GM12878 (cell line): ENCODE measurements around the gene MAPT. TPM values are rescaled to one million over a fixed set of nuclear protein-coding genes. Genes with fewer than 3 reads are reported as not detected.

Source experiments
- ATAC-seq: fragments of 200-7000 bp; cut with Tn5 transposase; 3 replicates; pipeline ENCODE4 v1.9.1; 2020; ENCODE audit warnings: mild to moderate bottlenecking, moderate library complexity
- BruUV-seq: library from RNA; stranded (reverse); fragments of 400-500 nt; replicated peaks from 2 replicates; lab custom pipeline; 2021; lab: Mats Ljungman, UMichigan
- CTCF ChIA-PET: fragments of 300-600 bp; sonication (Branson Sonifier 250); formaldehyde crosslinking; extraction: SDS; loops from one replicate; lab custom pipeline; 2021; ENCODE audit warnings: inconsistent platforms; lab: Yijun Ruan, JAX
- POLR2A ChIA-PET: fragments of 350-600 bp; formaldehyde crosslinking; extraction: SDS; loops from one replicate; lab custom pipeline; 2021; ENCODE audit warnings: inconsistent platforms; lab: Charles Lee
- RAD21 ChIA-PET: fragments of 300-600 bp; sonication (Branson Sonifier 250); formaldehyde crosslinking; loops from one replicate; lab custom pipeline; 2023; ENCODE audit warnings: antibody characterized with exemption; ENCODE audit not compliant: unreplicated experiment; lab: Charles Lee
- SMC1A ChIA-PET: fragments of 300-600 bp; sonication (Branson Sonifier 250); formaldehyde crosslinking; loops from one replicate; lab custom pipeline; 2023; ENCODE audit not compliant: unreplicated experiment, uncharacterized antibody; lab: Charles Lee
- DNase-seq: peaks from one replicate; pipeline ENCODE4 v3.0.0-alpha.2; 2011; ENCODE audit warnings: low read depth, low spot score
- FAIRE-seq: peaks from 3 replicates; lab custom pipeline; 2011; peaks lifted over from hg19 to GRCh38; lab: Jason Lieb, UNC
- H2AFZ ChIP-seq: 2 replicates; pipeline ENCODE4 v1.6.0; 2011; ENCODE audit warnings: low read depth, low read length, control low read depth; ENCODE audit not compliant: control insufficient read depth
- H3K27ac ChIP-seq: 2 replicates; pipeline ENCODE4 v1.5.1; 2011; ENCODE audit warnings: control low read depth; ENCODE audit not compliant: control insufficient read depth, insufficient read depth
- H3K27me3 ChIP-seq, 2 experiments: replicated peaks in 1 of 2; 2 replicates each; pipeline versions ENCODE4 v1.6.0 to v1.6.1; 2011; ENCODE audit warnings: low read length in 1 of 2; ENCODE audit not compliant: control insufficient read depth in 2 of 2, insufficient read depth in 2 of 2
- H3K36me3 ChIP-seq, 2 experiments: 2 replicates each; pipeline ENCODE4 v1.5.1; 2011; ENCODE audit warnings: low read length in 1 of 2; ENCODE audit not compliant: control insufficient read depth in 2 of 2, insufficient read depth in 2 of 2
- H3K4me1 ChIP-seq: 2 replicates; pipeline ENCODE4 v1.6.1; 2011; ENCODE audit warnings: mild to moderate bottlenecking, low read length, moderate library complexity, mixed read lengths; ENCODE audit not compliant: control insufficient read depth, insufficient read depth
- H3K4me2 ChIP-seq: 2 replicates; pipeline ENCODE4 v1.6.0; 2011; ENCODE audit warnings: control low read depth; ENCODE audit not compliant: control insufficient read depth, insufficient read depth
- H3K4me3 ChIP-seq: fragments of 200-600 bp; sonication (generic); 2 replicates; pipeline ENCODE4 v1.5.1; 2016
- H3K79me2 ChIP-seq: 2 replicates; pipeline ENCODE4 v1.6.0; 2011; ENCODE audit warnings: low read length; ENCODE audit not compliant: control insufficient read depth, insufficient read depth
- H3K9ac ChIP-seq: 2 replicates; pipeline ENCODE4 v1.8.0; 2011; ENCODE audit warnings: low read length, control low read depth, mixed read lengths; ENCODE audit not compliant: control insufficient read depth, insufficient read depth
- H3K9me3 ChIP-seq: replicated peaks from 3 replicates; pipeline ENCODE4 v1.5.1; 2011; ENCODE audit warnings: mild to moderate bottlenecking, low read length; ENCODE audit not compliant: control insufficient read depth, insufficient read depth
- H4K20me1 ChIP-seq: 2 replicates; pipeline ENCODE4 v1.6.0; 2011; ENCODE audit not compliant: control insufficient read depth, insufficient read depth
- BACH1 ChIP-seq: fragments of 450-650 bp; IDR thresholded peaks from 2 replicates; pipeline ENCODE4 v1.6.1; 2017; ENCODE audit warnings: mild to moderate bottlenecking, borderline replicate concordance
- BCL11A ChIP-seq: IDR thresholded peaks from 2 replicates; pipeline ENCODE4 v1.6.1; 2011; ENCODE audit warnings: low read depth, low read length
- BHLHE40 ChIP-seq, 2 experiments: fragments of 450-650 bp in 1 of 2; IDR thresholded peaks; 2 replicates each; pipeline ENCODE4 v1.6.1; 2011 to 2017; ENCODE audit warnings: low read depth in 2 of 2, borderline replicate concordance in 1 of 2, improper control_type of control experiment in 1 of 2, low read length in 1 of 2, mild to moderate bottlenecking in 1 of 2
- CBFB ChIP-seq: IDR thresholded peaks from 2 replicates; pipeline ENCODE4 v1.6.1; 2016; ENCODE audit warnings: antibody characterized with exemption, low read depth
- EP300 ChIP-seq, 2 experiments: fragments of 150-350 bp in 1 of 2; IDR thresholded peaks; 2 replicates each; pipeline ENCODE4 v1.6.1; 2011 to 2012; ENCODE audit warnings: low read depth in 2 of 2, low read length in 2 of 2, borderline replicate concordance in 1 of 2, improper control_type of control experiment in 1 of 2, inconsistent platforms in 1 of 2; ENCODE audit not compliant: control insufficient read depth in 1 of 2
- MYC ChIP-seq: IDR thresholded peaks from 2 replicates; pipeline ENCODE4 v1.6.1; 2011; ENCODE audit warnings: mild to moderate bottlenecking, low read length, moderate library complexity, inconsistent platforms; ENCODE audit not compliant: insufficient read depth, insufficient replicate concordance, insufficient read length, severe bottlenecking
- NBN ChIP-seq: fragments of 450-650 bp; IDR thresholded peaks from 2 replicates; pipeline ENCODE4 v1.6.1; 2016
- SMAD1 ChIP-seq: fragments of 450-650 bp; IDR thresholded peaks from 2 replicates; pipeline ENCODE4 v1.6.1; 2018; ENCODE audit warnings: mild to moderate bottlenecking, low read depth; ENCODE audit not compliant: partially characterized antibody
- SREBF2 ChIP-seq: IDR thresholded peaks from 2 replicates; pipeline ENCODE4 v1.6.1; 2012; ENCODE audit warnings: mild to moderate bottlenecking, low read length
- STAT3 ChIP-seq: IDR thresholded peaks from 2 replicates; pipeline ENCODE4 v1.6.1; 2011; ENCODE audit warnings: low read depth, low read length, improper control_type of control experiment
- SUPT20H ChIP-seq: IDR thresholded peaks from 2 replicates; pipeline ENCODE4 v1.6.1; 2011; ENCODE audit warnings: low read depth, mild to moderate bottlenecking, low read length, moderate library complexity, borderline replicate concordance; ENCODE audit not compliant: control insufficient read depth
- ZNF207 ChIP-seq: fragments of 450-650 bp; IDR thresholded peaks from 2 replicates; pipeline ENCODE4 v1.6.1; 2014; ENCODE audit warnings: antibody characterized with exemption, mild to moderate bottlenecking, borderline replicate concordance
- ZNF24 ChIP-seq: fragments of 450-650 bp; IDR thresholded peaks from 2 replicates; pipeline ENCODE4 v1.6.1; 2017; ENCODE audit warnings: antibody characterized with exemption, mild to moderate bottlenecking
- ZNF274 ChIP-seq: IDR thresholded peaks from one replicate; pipeline ENCODE4 v1.8.0; 2011; ENCODE audit not compliant: insufficient read length, insufficient read depth
- WGBS: methylation state at CpG from one replicate; pipeline ENCODE4 v1.1.6; 2016; ENCODE audit warnings: low lambda C conversion rate; ENCODE audit not compliant: insufficient replicate concordance, insufficient coverage; ENCODE audit errors: missing lambda C conversion rate; 5-methylcytosine and 5-hydroxymethylcytosine counted together
- in situ Hi-C: fragments of 300-500 bp; cut with MboI; formaldehyde crosslinking; loops from 9 replicates; pipeline ENCODE4 v1.14.3; 2018; ENCODE audit warnings: mixed read lengths
- intact Hi-C: fragments of 100-400 bp; cut with micrococcal nuclease; formaldehyde crosslinking; loops from one replicate; pipeline ENCODE4 v1.14.2; 2022; ENCODE audit not compliant: unreplicated experiment
- polyA plus RNA-seq, 11 experiments: library from polyadenylated mRNA; depleted of rRNA in 4 of 11; unstranded in 6 of 11; stranded (reverse) in 5 of 11; fragments of >200 nt; fragmentation: Nextera tagmentation in 4 of 11; fragmentation: Illumina TruSeq in 1 of 11; extraction: Ambion mirVana in 4 of 11; extraction: Trizol in 1 of 11; gene quantifications; 1 replicate in 1 of 11; 2 replicates in 10 of 11; pipeline versions ENCODE4 v1.2.1 to v1.2.3, GENCODE V29; 2011 to 2016; ENCODE audit warnings: inconsistent platforms in 2 of 11, missing spikeins in 2 of 11, low read depth in 1 of 11
- total RNA-seq, 4 experiments: library from RNA; depleted of rRNA in 3 of 4; stranded (reverse); fragments of >200 nt in 3 of 4; fragmentation: Illumina TruSeq in 1 of 4; extraction: Trizol in 1 of 4; gene quantifications; 2 replicates each; pipeline versions ENCODE4 v1.2.1 to v1.2.3, GENCODE V29; 2013 to 2021
- TF ChIP-seq, protein P1 (sequence below): fragments of 450-650 bp; formaldehyde crosslinking; IDR thresholded peaks from 2 replicates; pipeline ENCODE4 v1.5.0; 2022; ENCODE audit warnings: mild to moderate bottlenecking, missing genetic modification characterization

Gene MAPT
- total and polyA plus RNA-seq, 10 of the 15 experiments (the other 5 are each of a cell fraction or from before 2014, with no cell fraction given): under 0.01 to 0.05 (median 0.03) TPM; not detected in 7

DNA sequence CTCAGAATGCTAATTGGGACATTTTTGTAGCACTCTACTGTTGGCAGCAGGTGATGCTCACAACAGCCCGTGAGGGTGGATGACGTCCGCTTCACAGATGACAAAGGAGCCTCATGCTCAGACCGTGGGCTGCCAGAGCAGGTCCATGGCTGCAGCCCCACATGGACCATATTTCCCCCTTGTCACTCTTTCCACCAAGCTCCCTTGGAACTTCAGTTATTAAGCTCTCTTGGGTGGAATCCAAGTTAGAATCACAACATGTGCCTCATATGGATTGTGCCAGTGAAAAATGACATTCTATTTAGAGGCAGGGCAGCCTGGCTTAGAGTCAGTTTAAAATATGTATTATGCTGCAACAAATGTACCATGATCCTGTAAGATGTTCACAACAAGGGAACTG, 71.5 kb downstream of the MAPT start:
- no peaks in the 10 kb centered on the region for H4K20me1 ChIP-seq
- in situ Hi-C loops (no loop called here), intact Hi-C loops (no loop called here)
- ChIA-PET RAD21 (no interaction called here), SMC1A (no interaction called here), POLR2A (no interaction called here), CTCF (no interaction called here)
- no peaks in the 10 kb centered on the region for H3K4me1 ChIP-seq
- H3K9me3 ChIP-seq: no peaks in the 10 kb centered on the region
- no peak overlapping the region for H2AFZ ChIP-seq
- no peak overlapping the region for H3K27ac ChIP-seq
- no peak for ATAC-seq
- no peak overlapping the region for H3K4me3 ChIP-seq
- DNase-seq: no peak
- FAIRE-seq: no peak
- H3K79me2 ChIP-seq: no peaks in the 10 kb centered on the region
- WGBS: 19% methylated on average over 4 of the region's 4 CpGs
- H3K4me2 ChIP-seq: no peak overlapping the region
- no peak overlapping the region for H3K9ac ChIP-seq
- BruUV-seq: no TSS peak
- H3K36me3 ChIP-seq: no peaks in the 10 kb centered on the region
- no peaks in the 10 kb centered on the region; a peak in 2 of 4 replicates for H3K27me3 ChIP-seq
- TF ChIP-seq EP300 (IDR thresholded peaks at IDR 0.05; ENCODE audit: borderline replicate concordance in 1 of 2, control insufficient read depth in 1 of 2, low read depth in 2 of 2, low read length in 2 of 2): no peak
- no peak for TF ChIP-seq MYC
- TF ChIP-seq ZNF24: no peak
- TF ChIP-seq ZNF274: no peak

- DNase-seq (no peak), ATAC-seq (no peak), FAIRE-seq (no peak)
- ChIA-PET CTCF (interaction anchor here (1.1 to 1.4 kb wide), 2 partner anchors 10 to 17 kb away, joined by 3 read pairs; no protein-coding TSS in a partner anchor), POLR2A (no interaction called here), RAD21 (no interaction called here), SMC1A (no interaction called here)
- no peaks in the 10 kb centered on the region for H3K79me2 ChIP-seq
- H4K20me1 ChIP-seq: no peaks in the 10 kb centered on the region
- in situ Hi-C loops: no loop called here
- H3K4me3 ChIP-seq: no peak overlapping the region
- no TSS peak for BruUV-seq
- no peaks in the 10 kb centered on the region for H3K36me3 ChIP-seq
- no peak overlapping the region for H3K4me2 ChIP-seq
- H2AFZ ChIP-seq: no peak overlapping the region
- H3K9me3 ChIP-seq: no peaks in the 10 kb centered on the region
- H3K27ac ChIP-seq: no peak overlapping the region
- H3K9ac ChIP-seq: no peak overlapping the region
- no peaks in the 10 kb centered on the region for H3K4me1 ChIP-seq
- WGBS: 0% methylated on average over 2 of the region's 2 CpGs
- intact Hi-C loops: no loop called here
- H3K27me3 ChIP-seq: no peaks in the 10 kb centered on the region; a peak in 2 of 4 replicates
- TF ChIP-seq BCL11A (no peak), STAT3 (no peak), SUPT20H (no peak), NBN (no peak), ZNF207 (no peak), CBFB (no peak), SMAD1 (no peak), SREBF2 (no peak), BACH1 (no peak), BHLHE40 (IDR thresholded peaks at IDR 0.05; ENCODE audit: borderline replicate concordance in 1 of 2, low read depth in 2 of 2, low read length in 1 of 2) (no peak)
- TF ChIP-seq, protein P1, sequence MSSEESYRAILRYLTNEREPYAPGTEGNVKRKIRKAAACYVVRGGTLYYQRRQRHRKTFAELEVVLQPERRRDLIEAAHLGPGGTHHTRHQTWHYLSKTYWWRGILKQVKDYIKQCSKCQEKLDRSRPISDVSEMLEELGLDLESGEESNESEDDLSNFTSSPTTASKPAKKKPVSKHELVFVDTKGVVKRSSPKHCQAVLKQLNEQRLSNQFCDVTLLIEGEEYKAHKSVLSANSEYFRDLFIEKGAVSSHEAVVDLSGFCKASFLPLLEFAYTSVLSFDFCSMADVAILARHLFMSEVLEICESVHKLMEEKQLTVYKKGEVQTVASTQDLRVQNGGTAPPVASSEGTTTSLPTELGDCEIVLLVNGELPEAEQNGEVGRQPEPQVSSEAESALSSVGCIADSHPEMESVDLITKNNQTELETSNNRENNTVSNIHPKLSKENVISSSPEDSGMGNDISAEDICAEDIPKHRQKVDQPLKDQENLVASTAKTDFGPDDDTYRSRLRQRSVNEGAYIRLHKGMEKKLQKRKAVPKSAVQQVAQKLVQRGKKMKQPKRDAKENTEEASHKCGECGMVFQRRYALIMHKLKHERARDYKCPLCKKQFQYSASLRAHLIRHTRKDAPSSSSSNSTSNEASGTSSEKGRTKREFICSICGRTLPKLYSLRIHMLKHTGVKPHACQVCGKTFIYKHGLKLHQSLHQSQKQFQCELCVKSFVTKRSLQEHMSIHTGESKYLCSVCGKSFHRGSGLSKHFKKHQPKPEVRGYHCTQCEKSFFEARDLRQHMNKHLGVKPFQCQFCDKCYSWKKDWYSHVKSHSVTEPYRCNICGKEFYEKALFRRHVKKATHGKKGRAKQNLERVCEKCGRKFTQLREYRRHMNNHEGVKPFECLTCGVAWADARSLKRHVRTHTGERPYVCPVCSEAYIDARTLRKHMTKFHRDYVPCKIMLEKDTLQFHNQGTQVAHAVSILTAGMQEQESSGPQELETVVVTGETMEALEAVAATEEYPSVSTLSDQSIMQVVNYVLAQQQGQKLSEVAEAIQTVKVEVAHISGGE (CRISPR knock-in tag): no peak
These were observed 72.4 kb downstream of the MAPT start for GRCh38 chr17:45966606-45967280.
